ENCODE data around the gene BACH2. TPM values are rescaled to one million over a fixed set of nuclear protein-coding genes. Genes with fewer than 3 reads are reported as not detected.

The BACH2 gene
- total and polyA plus RNA-seq, 2 of the 8 experiments (the other 6 are each of a cell fraction or from before 2014, with no cell fraction given) = 1.9 to 5.9 TPM

GRCh38 chr6:90095145-90095544 lies 201.5 kb downstream of the BACH2 start:
- Histone ChIP-seq H3K27ac (ENCODE audit: low read depth, low read length) (no peak overlapping the region), H2BK20ac (ENCODE audit: low read length) (no peak overlapping the region), H3K4me2 (ENCODE audit: insufficient read depth in 1 of 2, low read depth in 2 of 2, low read length in 2 of 2) (no peak overlapping the region), H3K36me3 (ENCODE audit: control insufficient read depth in 2 of 4, insufficient read depth in 4 of 4, low read length in 3 of 4) (no peaks in the 10 kb centered on the region), H4K91ac (replicated peaks; ENCODE audit: insufficient read length, low read length) (no peak overlapping the region), H3K79me2 (ENCODE audit: control insufficient read depth in 1 of 2, insufficient read depth in 2 of 2, low read length in 2 of 2) (no peaks in the 10 kb centered on the region), H3K23me2 (ENCODE audit: low read depth, low read length) (no peaks in the 10 kb centered on the region), H2BK12ac (ENCODE audit: low read depth, low read length) (no peak overlapping the region), H3K14ac (ENCODE audit: insufficient read length) (no peak overlapping the region), H2BK5ac (ENCODE audit: low read depth, low read length) (no peak overlapping the region), H3K23ac (ENCODE audit: insufficient read length) (no peak overlapping the region), H4K20me1 (replicated peaks in 1 of 2; ENCODE audit: control insufficient read depth in 1 of 2, insufficient read depth in 2 of 2, low read length in 2 of 2) (no peaks in the 10 kb centered on the region), H3K9me3 (ENCODE audit: insufficient read depth in 2 of 2, low read depth in 1 of 2, low read length in 1 of 2) (no peaks in the 10 kb centered on the region), H2BK15ac (ENCODE audit: low read length) (no peak overlapping the region), H3K18ac (ENCODE audit: extremely low read depth, low read length) (no peak overlapping the region), H2AFZ (ENCODE audit: low read length) (no peak overlapping the region), H3K4me3 (ENCODE audit: extremely low read depth in 1 of 4, insufficient read depth in 2 of 4, low read depth in 3 of 4, low read length in 4 of 4) (no peak overlapping the region), H3K79me1 (ENCODE audit: low read depth, low read length) (no peaks in the 10 kb centered on the region), H3K56ac (replicated peaks; ENCODE audit: insufficient read length, low read depth, low read length) (no peak overlapping the region), H3K27me3 (replicated peaks in 1 of 4; ENCODE audit: control insufficient read depth in 3 of 4, extremely low read depth in 1 of 4, insufficient read depth in 3 of 4, low read length in 3 of 4) (no peaks in the 10 kb centered on the region), H3K4me1 (replicated peaks in 1 of 4; ENCODE audit: control insufficient read depth in 3 of 4, insufficient read depth in 4 of 4, low read length in 3 of 4) (no peaks in the 10 kb centered on the region), H2AK5ac (ENCODE audit: low read depth, low read length) (no peak overlapping the region), H4K5ac (ENCODE audit: insufficient read length, low read depth, low read length) (no peak overlapping the region), H2BK120ac (replicated peaks; ENCODE audit: low read depth, low read length) (no peak overlapping the region), H3K9ac (replicated peaks in 1 of 4; ENCODE audit: extremely low read depth in 1 of 4, low read depth in 3 of 4, low read length in 3 of 4) (no peak overlapping the region), H3K4ac (replicated peaks; ENCODE audit: insufficient read length, low read depth, low read length) (no peak overlapping the region), H4K8ac (ENCODE audit: extremely low read depth, insufficient read depth, low read length) (no peak overlapping the region)
- no peak for FAIRE-seq
- 82% methylated on average over 2 of the region's 2 CpGs; no CpG with 5 or more reads in 1 of the 2 experiments for WGBS, 2 experiments (ENCODE audit: extremely low coverage in 1 of 2, insufficient coverage in 1 of 2, insufficient read length in 1 of 2, insufficient replicate concordance in 2 of 2, low coverage in 1 of 2, low lambda C conversion rate in 2 of 2, missing lambda C conversion rate in 1 of 2)
- ChIA-PET CTCF (ENCODE audit: partially characterized antibody) (interaction anchor here (0.7 to 1.3 kb wide), 2 partner anchors 43 to 45 kb away, joined by 3 read pairs; no protein-coding TSS in a partner anchor), POLR2A (ENCODE audit: partially characterized antibody) (interaction anchor here (0.7 kb wide), 1 partner anchor 62 kb away, joined by 3 read pairs; no protein-coding TSS in a partner anchor)
- no peak for DNase-seq (ENCODE audit: low read depth in 1 of 2, low spot score in 2 of 2)
- TF ChIP-seq SIX5 (IDR thresholded peaks at IDR 0.05; ENCODE audit: low read depth, low read length) (no peak), GTF2F1 (IDR thresholded peaks at IDR 0.05; ENCODE audit: borderline replicate concordance, low read depth, low read length) (no peak), PHF8 (conservative IDR thresholded peaks at IDR 0.05; ENCODE audit: low read depth, low read length) (no peak), CHD2 (IDR thresholded peaks at IDR 0.05; ENCODE audit: low read length) (no peak), KDM4A (IDR thresholded peaks at IDR 0.05; ENCODE audit: low read depth, low read length, severe bottlenecking) (no peak), CHD1 (IDR thresholded peaks at IDR 0.05; ENCODE audit: low read depth, low read length) (no peak), RNF2 (IDR thresholded peaks at IDR 0.05; ENCODE audit: borderline replicate concordance, low read depth, low read length, missing control alignments, poor library complexity, severe bottlenecking) (no peak), ATF2 (IDR thresholded peaks at IDR 0.05; ENCODE audit: low read length) (no peak), USF2 (IDR thresholded peaks at IDR 0.05; ENCODE audit: low read length) (no peak), CBX8 (IDR thresholded peaks at IDR 0.05; ENCODE audit: borderline replicate concordance, low read depth, low read length) (no peak), RFX5 (IDR thresholded peaks at IDR 0.05; ENCODE audit: borderline replicate concordance, low read depth, low read length) (no peak)
